ENCODE results near the gene TCF7L1. TPM values are rescaled to one million over a fixed set of nuclear protein-coding genes. Genes with fewer than 3 reads are reported as not detected.

Gene TCF7L1
- polyA plus RNA-seq, 3 donors, result 0.05 to 0.09 TPM; not detected in 1

- H3K27me3 ChIP-seq (ENCODE audit: control insufficient read depth in 2 of 2, insufficient read depth in 2 of 2, low read length in 2 of 2), result no peaks in the 10 kb centered on the region
- no peaks in the 10 kb centered on the region for H3K4me1 Mint-ChIP-seq
- H3K4me1 ChIP-seq (ENCODE audit: control insufficient read depth in 1 of 2, insufficient read depth in 2 of 2, low read length in 2 of 2), result no peaks in the 10 kb centered on the region
- H3K27me3 Mint-ChIP-seq (ENCODE audit: low read depth in 3 of 3), result peaks cover 0 to 2% (median 0%) of the 10 kb centered on the region in 3 donors
- no peak overlapping the region for H3K9ac ChIP-seq (ENCODE audit: insufficient read depth, low read length, poor library complexity, severe bottlenecking)
- intact Hi-C loops (cut with micrococcal nuclease), result no loop called here
- H3K4me2 ChIP-seq (replicated peaks; ENCODE audit: extremely low read depth, low read length, poor library complexity, severe bottlenecking), result no peak overlapping the region
- 100% methylated on average over 1 of the region's 2 CpGs for WGBS (ENCODE audit: insufficient coverage)
- H3K27ac Mint-ChIP-seq, result no peak overlapping the region
- no peaks in the 10 kb centered on the region for H3K36me3 ChIP-seq (replicated peaks in 1 of 2; ENCODE audit: control insufficient read depth in 1 of 2, insufficient read depth in 2 of 2, low read length in 2 of 2)
- H3K36me3 Mint-ChIP-seq, result no peaks in the 10 kb centered on the region
- H3K4me3 ChIP-seq (replicated peaks in 1 of 3; ENCODE audit: low read depth in 2 of 3, low read length in 3 of 3), result no peak overlapping the region
- H3K4me3 Mint-ChIP-seq, result no peak overlapping the region
- H2AFZ ChIP-seq (ENCODE audit: insufficient read depth, low read depth, low read length, poor library complexity, severe bottlenecking), result no peak overlapping the region
- peaks cover 0 to 3% (median 0%) of the 10 kb centered on the region in 7 donors for H3K9me3 Mint-ChIP-seq
- no peaks in the 10 kb centered on the region for H4K20me1 ChIP-seq (ENCODE audit: insufficient read depth, low read length)
- no peaks in the 10 kb centered on the region for H3K79me2 ChIP-seq (ENCODE audit: insufficient read depth, low read length)
- no peak for TF ChIP-seq CTCF (IDR thresholded peaks at IDR 0.05)
- no peak overlapping the region for H3K27ac ChIP-seq (ENCODE audit: low read depth in 1 of 2, low read length in 2 of 2)
- H3K9me3 ChIP-seq (replicated peaks in 1 of 2; ENCODE audit: control insufficient read depth in 1 of 2, insufficient read depth in 1 of 2, low read length in 2 of 2), result no peaks in the 10 kb centered on the region
- no peak for DNase-seq
These were observed 116.9 kb downstream of the TCF7L1 start for GRCh38 chr2:85250045-85250444.

DNA sequence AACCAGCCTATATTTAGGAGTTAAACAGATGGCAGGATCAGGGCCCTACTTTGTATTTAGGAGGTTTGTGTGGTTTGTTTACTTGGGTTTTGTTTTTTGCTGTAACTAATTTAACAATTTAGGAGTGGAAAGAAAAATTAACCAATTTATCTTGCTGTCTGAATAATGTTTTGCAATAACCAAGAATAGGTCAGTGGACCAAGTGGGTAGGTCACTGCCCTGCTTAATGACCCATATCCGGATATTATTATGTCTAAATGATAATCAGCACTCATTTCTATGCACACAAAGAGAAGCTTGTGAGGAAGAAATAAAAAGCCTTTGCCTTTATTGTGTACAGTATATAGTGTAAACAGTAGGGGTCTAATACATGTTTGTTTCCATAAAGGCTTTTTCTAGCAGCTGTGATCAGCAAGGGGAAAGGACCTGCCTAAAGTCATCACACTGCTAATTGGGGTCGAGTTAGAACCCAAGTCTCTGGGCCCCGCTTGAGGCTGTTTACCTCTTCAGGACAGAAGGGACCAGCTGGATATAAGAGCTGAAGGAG is 118.0 kb downstream of the TCF7L1 start:
- Mint-ChIP-seq H3K27me3 (ENCODE audit: low read depth in 3 of 3) (peaks cover 0 to 1% (median 0%) of the 10 kb centered on the region in 3 donors), H3K27ac (no peak overlapping the region), H3K9me3 (no peaks in the 10 kb centered on the region), H3K4me1 (no peaks in the 10 kb centered on the region), H3K36me3 (no peaks in the 10 kb centered on the region), H3K4me3 (no peak overlapping the region)
- H3K27me3 ChIP-seq (ENCODE audit: control insufficient read depth in 2 of 2, insufficient read depth in 2 of 2, low read length in 2 of 2), result no peaks in the 10 kb centered on the region
- no peak overlapping the region for H2AFZ ChIP-seq (ENCODE audit: insufficient read depth, low read depth, low read length, poor library complexity, severe bottlenecking)
- H3K4me2 ChIP-seq (replicated peaks; ENCODE audit: extremely low read depth, low read length, poor library complexity, severe bottlenecking), result no peak overlapping the region
- no peak for TF ChIP-seq CTCF (IDR thresholded peaks at IDR 0.05)
- H3K36me3 ChIP-seq (replicated peaks in 1 of 2; ENCODE audit: control insufficient read depth in 1 of 2, insufficient read depth in 2 of 2, low read length in 2 of 2), result no peaks in the 10 kb centered on the region
- no peaks in the 10 kb centered on the region for H4K20me1 ChIP-seq (ENCODE audit: insufficient read depth, low read length)
- H3K79me2 ChIP-seq (ENCODE audit: insufficient read depth, low read length), result no peaks in the 10 kb centered on the region
- no peak overlapping the region for H3K4me3 ChIP-seq (replicated peaks in 1 of 3; ENCODE audit: low read depth in 2 of 3, low read length in 3 of 3)
- H3K27ac ChIP-seq (ENCODE audit: low read depth in 1 of 2, low read length in 2 of 2), result no peak overlapping the region
- no peak overlapping the region for H3K9ac ChIP-seq (ENCODE audit: insufficient read depth, low read length, poor library complexity, severe bottlenecking)
- no peaks in the 10 kb centered on the region for H3K4me1 ChIP-seq (ENCODE audit: control insufficient read depth in 1 of 2, insufficient read depth in 2 of 2, low read length in 2 of 2)
- WGBS (ENCODE audit: insufficient coverage), result 83% methylated on average over 2 of the region's 3 CpGs
- intact Hi-C loops (cut with micrococcal nuclease), result no loop called here
- DNase-seq, result no peak
- H3K9me3 ChIP-seq (replicated peaks in 1 of 2; ENCODE audit: control insufficient read depth in 1 of 2, insufficient read depth in 1 of 2, low read length in 2 of 2), result no peaks in the 10 kb centered on the region

Measured in CD14-positive monocyte (primary cell).